GM21825 (cell line): Measurements from ENCODE around the gene ADAMTS4.

Source experiments
- ATAC-seq: cut with Tn5 transposase; IDR thresholded peaks from one replicate; pipeline ENCODE4 v1.9.1; 2021; ENCODE audit warnings: mild to moderate bottlenecking, moderate library complexity; ENCODE audit not compliant: unreplicated experiment

Gene ADAMTS4

DNA sequence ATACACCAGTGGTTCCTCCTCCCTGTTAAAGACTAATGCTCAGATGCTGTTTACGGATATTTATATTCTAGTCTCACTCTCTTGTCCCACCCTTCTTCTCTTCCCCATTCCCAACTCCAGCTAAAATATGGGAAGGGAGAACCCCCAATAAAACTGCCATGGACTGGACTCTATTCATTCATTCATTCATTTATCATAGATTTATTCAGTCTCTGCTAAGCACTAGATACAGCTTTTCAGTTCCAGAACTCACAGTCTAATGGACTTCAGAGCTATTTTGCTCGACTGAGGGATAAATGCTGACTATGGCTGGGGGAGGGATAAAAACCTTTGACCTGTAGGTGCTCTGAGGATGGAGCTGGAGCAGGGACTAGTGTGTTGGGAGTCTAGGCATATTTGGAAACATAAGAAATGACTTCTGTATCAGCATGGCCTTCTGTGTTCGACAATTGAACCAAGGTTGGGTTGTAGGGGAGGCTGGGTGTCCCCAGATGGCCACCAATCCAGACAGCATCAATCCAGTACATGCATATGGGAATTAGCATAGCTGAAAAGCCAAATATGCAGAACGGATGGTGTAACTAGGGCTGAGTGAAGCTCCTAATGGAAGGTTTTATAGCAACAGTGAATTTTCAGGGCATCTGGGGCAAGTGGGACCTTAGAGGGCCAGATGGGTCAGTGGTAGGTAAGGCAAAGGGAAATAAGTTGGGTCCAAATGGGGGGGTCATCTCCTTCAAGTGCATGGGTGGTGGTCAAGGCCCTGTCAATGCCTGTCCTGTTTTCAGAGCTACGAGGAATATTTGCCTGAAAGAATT is 20.4 kb upstream of the ADAMTS4 start:
- ATAC-seq = no peak

DNA sequence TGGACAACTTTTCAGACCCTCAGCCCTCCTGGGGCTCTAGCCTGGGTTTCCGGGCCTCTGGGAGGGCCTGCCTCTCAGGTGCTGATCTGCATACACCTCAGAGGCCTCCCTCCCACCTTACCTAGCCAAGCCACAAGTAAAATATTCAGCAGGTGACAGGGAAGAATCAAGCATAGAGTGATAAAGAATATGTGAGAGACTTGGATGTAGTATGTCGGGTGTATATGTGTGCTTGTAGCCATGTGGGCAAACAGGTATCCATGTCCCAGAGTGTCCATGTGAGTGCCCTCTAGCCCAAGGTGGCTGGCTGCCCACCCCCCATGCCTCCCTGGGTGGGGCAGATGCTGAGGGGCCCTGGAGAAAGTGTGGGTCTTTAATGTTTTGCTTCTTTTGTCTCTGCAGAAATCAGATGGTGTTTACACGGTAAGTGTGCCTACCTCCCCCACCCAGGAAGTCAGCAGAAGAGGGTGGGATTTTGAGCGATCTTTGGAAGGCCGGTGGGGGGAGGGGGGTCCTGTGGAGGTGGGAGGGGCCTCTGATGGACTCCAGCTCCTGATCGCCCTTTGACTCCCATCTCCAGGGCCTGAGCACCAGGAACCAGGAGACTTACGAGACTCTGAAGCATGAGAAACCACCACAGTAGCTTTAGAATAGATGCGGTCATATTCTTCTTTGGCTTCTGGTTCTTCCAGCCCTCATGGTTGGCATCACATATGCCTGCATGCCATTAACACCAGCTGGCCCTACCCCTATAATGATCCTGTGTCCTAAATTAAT is 19.6 kb upstream of the ADAMTS4 start:
- ATAC-seq = no peak

DNA sequence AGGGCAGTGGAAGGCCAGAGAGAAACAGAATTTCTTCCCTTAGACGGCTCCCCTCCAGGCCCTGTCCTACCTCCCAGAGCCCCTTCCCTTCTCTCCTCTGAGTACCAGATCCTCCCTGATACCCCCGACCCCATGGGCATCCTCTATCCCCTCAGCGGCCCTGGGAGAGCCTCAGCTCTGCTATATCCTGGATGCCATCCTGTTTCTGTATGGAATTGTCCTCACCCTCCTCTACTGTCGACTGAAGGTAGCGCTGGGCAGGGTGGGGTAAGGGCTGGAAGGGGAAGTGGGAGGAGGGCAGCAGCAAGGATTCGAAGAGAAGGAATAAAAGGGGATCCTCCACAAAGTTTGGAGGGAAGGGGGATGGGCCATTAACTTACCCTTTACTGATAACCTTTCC is 19.0 kb upstream of the ADAMTS4 start:
- ATAC-seq = peak; percentile 1

DNA sequence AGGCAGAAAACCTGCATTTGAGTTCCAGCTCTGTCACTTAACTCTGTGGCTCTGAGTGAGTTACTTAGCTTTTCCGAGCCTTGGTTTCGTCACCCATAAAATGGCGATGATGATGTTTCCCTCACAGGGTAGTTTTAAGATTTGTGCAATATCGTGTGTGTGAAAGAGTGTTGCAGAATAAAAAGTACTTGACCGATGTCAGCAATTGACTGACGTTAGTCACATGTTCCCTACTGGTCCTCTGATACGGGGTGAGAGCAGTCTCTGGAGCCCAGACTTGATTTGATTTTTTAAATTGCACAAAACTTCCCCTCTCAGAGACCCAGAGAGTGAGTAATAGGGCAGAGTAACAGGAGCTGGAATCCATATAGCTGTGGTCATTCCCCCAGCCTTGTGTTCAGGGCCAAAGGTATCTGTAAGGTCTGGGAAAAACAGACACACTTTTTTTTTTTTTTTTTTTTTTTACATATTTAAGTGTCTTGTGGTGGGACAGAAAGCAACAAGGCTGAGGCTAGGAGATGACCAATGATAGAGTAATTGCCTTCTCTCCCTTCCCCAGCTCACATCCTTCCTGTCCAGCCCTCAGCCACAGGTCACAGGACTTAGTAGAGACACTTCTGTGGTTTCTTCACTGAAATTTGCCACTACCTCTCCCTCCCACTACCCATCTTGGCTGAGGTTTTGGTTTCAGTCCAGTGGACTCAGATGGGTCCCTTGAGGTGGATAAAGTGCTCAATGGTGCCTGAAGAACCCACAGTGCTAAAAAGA is 18.3 kb upstream of the ADAMTS4 start:
- ATAC-seq = peak; percentile 87

DNA sequence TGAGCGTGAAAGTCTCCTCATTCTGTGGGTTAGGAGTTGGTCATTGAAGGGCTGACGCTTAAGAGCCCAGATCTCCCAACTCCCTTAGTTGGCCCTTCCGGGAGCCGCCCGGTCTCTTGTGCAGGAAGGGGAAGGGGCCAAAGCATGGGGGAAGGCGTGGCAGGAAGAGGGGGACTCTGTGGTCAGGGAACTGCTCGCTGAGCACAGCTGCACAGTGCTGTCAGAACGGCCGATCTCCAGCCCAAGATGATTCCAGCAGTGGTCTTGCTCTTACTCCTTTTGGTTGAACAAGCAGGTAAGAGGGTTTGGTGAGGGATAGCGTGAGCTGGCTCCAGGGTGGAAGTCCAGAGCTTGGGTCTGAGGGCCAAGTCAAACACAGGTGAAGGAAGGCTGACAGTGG is 16.2 kb upstream of the ADAMTS4 start, which contains the start of gene FCER1G:
Gene FCER1G (plus strand): TSS at position 220 of the 400 bp plus-strand sequence. CDS start 27 bp downstream, at position 247.
- ATAC-seq = no peak

DNA sequence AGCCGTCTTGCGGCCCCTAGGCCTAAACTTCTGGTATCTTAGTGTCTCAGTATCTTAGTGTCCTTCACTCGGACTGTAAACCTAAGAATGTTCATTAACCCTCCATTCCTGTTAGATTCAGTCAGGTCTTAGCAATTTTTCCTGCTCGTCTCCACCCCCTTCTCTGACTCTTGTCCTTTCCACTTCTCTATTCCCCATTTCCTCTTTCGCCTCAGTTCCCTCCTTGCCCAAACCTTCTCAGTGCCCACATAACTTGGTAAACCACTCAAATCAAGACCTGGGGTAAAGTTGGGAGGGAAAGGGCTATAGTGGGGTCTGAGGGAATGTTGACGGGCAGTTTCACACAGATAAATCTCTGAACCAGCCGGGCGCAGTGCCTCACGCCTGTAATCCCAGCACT is 15.5 kb upstream of the ADAMTS4 start:
- no peak for ATAC-seq

DNA sequence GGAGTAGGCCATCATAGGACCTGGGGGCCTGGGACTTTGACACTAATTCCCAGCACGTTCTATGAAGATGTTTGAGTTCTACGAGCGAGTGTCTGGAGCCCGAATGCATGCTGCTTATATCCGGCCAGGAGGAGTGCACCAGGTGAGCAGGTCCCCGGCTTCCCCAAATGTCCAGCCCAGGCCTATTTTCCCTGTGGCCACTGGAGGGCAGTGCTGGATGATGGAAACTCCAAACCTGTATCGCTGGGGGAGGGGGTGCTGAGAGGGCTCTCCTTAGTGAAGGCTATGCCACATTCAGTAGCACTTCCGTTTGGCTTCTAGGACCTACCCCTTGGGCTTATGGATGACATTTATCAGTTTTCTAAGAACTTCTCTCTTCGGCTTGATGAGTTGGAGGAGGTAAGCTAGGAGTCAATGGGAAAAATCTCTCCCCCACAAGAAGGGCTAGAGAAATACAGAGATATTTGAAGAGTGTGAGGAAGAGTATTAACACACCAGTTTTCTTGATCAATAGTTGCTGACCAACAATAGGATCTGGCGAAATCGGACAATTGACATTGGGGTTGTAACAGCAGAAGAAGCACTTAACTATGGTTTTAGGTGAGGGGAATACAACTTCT is 11.0 kb upstream of the ADAMTS4 start:
- ATAC-seq = peak; percentile 77

DNA sequence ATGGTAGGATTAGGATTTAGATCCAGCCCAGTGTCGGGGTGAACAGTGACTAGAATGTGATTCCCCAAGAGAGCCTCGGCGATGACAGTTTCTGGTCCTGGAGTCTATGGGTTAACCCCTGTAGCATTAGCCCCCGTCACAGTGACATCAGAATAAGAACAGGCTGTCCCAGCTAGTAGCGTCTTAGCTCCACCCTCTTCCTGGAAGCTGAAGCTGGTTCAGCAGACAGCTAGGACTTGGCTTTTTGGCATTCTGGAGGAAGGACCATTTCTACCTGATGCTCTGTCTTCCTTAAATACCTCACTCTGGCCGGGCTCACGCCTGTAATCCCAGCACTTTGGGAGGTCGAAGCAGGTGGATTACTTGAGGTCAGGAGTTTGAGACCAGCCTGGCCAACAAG is 8.3 kb upstream of the ADAMTS4 start:
- ATAC-seq = no peak

DNA sequence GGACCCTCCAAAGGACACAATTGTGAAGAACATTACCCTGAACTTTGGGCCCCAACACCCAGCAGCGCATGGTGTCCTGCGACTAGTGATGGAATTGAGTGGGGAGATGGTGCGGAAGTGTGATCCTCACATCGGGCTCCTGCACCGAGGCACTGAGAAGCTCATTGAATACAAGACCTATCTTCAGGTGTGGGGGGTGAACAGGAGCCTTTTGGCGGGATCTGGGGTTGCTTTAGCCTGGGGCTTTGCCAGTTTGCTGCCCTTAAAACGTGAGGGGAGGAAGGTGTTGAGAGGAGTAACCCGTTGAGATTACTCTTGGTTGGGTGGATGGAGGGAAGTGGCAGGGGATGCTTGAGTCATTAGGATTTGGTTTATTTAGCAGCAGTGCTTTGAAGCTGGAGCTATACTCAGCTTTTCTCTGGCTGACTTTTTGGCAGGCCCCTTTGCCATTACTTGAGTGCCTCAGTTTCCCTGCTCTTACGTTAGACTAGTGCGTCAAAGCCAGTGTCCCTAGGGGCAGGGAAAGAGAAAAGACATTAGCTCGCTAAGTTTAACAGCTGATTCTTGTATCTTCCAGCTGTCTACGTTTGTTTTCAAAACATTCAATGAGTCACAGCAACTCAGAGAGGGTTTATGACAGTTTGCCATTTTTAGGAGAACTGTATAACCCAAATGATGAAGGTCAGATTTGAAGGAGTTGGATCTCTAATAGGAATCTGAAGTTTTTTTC is 7.7 kb upstream of the ADAMTS4 start:
- ATAC-seq = no peak

DNA sequence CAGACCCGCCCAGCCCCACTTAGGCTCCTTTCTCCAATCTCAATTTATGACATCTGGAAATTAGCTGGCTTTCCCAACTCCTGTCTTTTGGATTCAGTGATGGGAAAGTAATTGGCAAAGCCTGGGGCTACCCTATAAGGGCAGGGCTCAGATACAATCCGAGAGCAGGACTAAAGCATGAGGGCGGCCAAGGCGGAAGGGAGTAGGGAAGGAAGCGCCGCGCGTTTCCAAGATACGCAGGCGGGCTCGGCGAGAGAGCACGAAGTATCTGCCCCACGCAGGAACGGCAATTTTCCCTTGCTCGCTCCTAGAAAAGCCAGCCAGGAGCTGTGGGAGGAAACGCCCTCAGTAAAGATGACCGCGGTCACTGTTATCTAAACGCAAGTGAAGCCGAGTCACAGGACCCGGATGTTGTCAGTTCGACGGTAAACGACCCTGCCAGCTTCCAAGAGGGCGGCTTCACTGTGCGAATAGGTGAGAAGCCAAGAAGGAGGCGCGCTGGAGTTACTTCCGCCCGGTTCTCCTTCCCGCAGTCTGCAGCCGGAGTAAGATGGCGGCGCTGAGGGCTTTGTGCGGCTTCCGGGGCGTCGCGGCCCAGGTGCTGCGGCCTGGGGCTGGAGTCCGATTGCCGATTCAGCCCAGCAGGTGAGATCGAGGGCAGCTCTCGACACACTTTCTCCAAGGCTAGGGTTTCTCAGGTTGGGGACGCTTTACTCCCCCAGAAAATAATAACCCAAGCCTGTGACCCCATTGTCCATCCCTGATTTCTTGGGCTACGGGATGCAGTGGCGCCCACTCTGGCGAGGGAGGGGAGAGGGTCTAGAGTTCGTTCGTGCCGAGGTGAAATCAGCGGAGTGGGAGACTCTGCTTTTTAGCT is 3.2 kb upstream of the ADAMTS4 start, which contains the start of gene NDUFS2:
Gene NDUFS2 (plus strand): TSS at position 532 of the 877 bp plus-strand sequence. CDS start 19 bp downstream, at position 551.
- ATAC-seq = peak; percentile 93

DNA sequence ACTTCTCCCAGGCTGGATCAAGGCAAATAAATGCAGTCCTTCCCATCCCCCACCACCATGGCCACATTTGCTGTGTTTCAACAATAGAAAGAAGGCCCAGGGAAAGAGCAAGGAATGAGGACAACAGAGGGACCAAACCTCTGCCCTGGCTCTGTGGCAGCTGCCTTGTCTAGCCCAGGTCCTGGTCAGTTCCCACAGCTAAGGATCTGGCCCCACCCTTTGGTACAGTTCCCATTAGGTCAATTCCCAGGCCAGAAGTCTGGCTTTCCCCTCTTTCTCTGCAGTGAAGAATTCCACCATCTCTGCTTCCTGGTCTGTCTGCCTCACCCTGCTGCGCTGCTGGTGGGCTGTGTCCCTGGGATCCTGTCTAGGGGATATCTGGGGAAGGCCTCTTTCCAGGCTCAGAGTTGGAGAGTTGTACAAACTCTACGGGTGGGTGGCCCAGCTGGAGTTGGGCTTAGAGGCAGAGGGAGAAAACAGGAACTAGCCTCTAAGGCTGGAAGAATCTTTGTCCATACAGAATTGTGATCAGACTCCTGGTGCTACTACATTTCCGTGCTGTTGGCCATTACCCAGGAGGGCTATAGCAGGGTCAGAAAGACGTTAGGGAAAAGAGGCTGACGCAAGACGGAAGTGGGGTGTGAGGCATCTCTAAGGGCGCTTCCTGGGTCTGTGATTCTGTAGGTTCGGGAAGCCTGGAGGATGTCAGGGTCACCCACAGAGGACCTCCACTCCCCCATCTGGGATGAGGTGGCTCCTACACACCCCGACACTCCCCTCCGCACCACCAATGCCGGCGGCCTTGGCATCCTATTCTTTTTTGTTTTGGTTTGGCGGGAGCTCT is 2.4 kb upstream of the ADAMTS4 start:
- no peak for ATAC-seq

DNA sequence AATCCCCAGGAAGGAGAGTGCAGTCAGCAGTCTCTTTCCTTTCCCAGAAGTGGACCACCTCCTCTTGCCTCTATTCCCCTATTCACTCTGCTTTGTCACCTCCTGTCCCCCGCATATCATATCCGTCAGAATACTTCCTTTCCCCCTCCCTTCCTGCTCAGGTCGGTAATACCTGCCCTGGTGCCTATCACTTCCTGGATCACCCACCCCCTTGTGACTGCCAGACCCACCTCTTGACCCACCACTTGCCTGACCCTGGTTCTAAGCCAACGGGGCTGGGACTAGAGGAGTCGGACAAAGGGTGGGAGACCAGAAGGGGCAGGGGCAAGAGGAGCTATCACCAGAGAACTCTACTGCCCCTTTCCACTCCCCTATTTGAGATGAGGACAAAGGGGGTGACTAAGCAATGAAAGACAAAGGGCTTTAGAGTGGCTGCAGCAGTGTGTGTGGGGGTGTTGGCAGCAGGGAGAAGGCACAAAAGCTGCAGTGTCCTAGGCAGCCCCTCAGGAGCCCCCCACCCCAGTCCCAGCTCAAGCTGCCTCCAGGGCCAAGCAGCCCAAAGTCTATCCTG is 1.7 kb upstream of the ADAMTS4 start:
- ATAC-seq = no peak

DNA sequence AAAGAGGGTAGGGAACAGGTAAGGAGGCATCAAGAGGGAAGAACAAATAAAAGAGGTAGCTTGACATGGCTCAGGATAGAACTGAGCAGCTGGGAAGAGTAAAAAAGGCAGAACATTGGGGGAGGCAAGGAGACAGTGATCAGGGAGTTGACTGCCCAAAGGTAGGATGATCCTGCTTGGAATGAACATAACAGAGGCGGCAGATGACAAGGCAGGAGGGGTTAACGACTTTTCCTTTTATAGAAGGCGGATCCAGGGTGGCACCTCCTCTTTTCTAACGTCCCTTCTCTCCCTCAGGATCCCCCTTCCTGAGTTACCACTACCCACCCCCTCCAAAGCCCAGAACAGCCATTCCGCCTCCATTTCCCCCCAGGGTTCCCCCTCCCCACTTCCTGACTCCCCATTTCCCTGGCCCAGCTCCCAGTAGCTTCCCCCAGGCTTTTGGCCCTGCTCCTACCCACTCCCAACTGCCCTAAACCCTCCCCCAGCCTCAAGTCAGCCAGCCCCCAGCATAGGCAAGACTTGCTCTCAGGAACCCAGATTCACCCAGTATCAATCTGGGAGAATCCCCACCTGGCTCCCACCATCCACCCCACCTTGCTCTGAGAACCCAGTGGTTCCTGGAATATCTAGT is 769 bp upstream of the ADAMTS4 start:
- no peak for ATAC-seq

DNA sequence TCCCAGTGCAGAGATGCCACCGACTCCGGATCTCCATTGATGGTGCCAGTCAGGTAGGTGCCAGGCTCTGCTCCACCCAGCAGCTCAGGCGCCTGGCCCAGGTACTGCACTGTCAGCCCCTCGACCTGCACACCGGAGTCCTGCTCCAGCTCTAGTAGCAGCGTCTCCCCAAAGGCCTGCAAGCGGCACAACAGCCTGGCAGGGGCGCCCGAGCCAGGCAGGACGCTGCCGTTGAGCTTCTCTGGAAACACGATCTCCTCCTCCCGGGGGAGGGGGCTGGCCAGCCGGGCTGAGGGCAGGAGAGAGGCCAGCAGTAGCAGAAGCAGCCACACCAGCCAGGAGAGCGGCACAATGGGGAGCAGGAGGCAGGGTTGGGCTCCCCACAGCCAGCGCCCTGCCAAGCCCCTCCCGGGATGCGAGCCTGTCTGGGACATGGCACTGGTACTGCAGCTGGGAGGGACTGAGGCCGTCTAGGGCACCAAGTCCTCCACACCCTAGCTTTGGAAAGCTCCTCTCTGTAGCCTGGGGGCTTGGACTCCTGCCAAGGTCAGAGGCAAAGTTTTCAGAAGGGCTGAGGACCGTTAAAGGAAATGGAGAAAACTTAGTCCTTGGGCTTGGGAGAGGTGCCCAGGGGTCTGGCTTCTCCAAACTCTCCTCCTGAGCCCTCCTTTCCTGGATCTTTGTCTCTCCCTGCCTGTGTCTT is 509 bp downstream of the ADAMTS4 start:
- ATAC-seq = no peak

DNA sequence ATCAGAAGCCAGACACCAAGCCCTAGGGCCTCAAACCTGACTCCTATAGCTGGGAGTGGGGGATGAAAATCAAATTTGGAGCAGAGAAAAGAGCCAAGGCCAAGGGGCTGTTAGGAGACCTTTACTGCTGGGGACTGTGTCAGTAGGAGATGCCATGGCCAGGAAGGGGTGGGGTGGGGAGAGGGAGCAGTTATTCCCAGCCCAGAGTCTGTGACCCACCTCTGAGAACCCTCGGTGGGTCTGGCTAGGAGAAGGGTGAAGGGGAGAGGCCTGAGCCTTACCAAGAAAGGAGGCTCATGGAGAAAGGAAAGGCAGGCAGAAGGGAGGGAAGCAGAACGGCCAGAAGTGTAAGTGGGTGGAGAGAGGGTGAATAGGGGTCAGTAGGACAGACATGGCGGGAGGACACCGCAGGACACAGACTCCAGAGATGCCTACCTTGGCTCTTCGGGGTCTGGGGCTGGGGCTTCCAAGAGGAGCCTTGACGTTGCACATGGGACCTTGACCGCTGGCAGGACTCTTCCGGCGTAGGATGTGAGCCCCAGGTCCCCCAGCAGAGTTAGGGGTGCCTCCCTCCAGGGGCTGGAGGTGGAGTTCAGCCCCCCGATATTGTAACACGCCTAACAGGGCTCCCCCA is 1.2 kb downstream of the ADAMTS4 start:
- no peak for ATAC-seq
